ENCODE data around the gene PSMB11. TPM values are rescaled to one million over a fixed set of nuclear protein-coding genes. Genes with fewer than 3 reads are reported as not detected.

The PSMB11 gene
- total and polyA plus RNA-seq, 2 donors (not counting 3 experiments of a cell fraction or from before 2014, with no cell fraction given): not detected

- no peaks in the 10 kb centered on the region for H3K79me2 ChIP-seq (ENCODE audit: control insufficient read depth, insufficient read depth, low read length)
- FAIRE-seq: no peak
- no TSS peak for BruUV-seq (replicated peaks)
Observed at GRCh38 chr14:23040100-23040499, 1.9 kb upstream of the PSMB11 start.

More at GRCh38 chr14:23040100-23040499, 1.9 kb upstream of the PSMB11 start:
- Histone ChIP-seq H3K27me3 (ENCODE audit: control insufficient read depth in 2 of 2, insufficient read depth in 2 of 2, low read length in 2 of 2) (no peaks in the 10 kb centered on the region), H3K4me3 (replicated peaks in 1 of 3; ENCODE audit: insufficient read depth in 1 of 3, low read depth in 1 of 3, low read length in 3 of 3) (no peak overlapping the region), H2AFZ (ENCODE audit: low read depth, low read length) (no peak overlapping the region), H3K36me3 (ENCODE audit: control insufficient read depth in 2 of 2, extremely low read depth in 1 of 2, insufficient read depth in 2 of 2, low read length in 2 of 2) (no peaks in the 10 kb centered on the region), H3K9me1 (replicated peaks; ENCODE audit: control insufficient read depth, extremely low read depth, insufficient read depth, low read length) (no peaks in the 10 kb centered on the region), H3K4me1 (ENCODE audit: control insufficient read depth, extremely low read depth, insufficient read depth, low read length) (peaks cover 16% of the 10 kb centered on the region), H4K20me1 (replicated peaks; ENCODE audit: control insufficient read depth, extremely low read depth, insufficient read depth, low read length) (no peaks in the 10 kb centered on the region), H3K9ac (replicated peaks; ENCODE audit: extremely low read depth, insufficient read depth, low read length) (no peak overlapping the region), H3K27ac (ENCODE audit: insufficient read depth, low read depth, low read length) (no peak overlapping the region), H3K4me2 (ENCODE audit: insufficient read depth, low read length) (no peak overlapping the region), H3K9me3 (replicated peaks; ENCODE audit: control insufficient read depth, insufficient read depth, low read length) (no peaks in the 10 kb centered on the region)
- dilution Hi-C loops (cut with MboI; ENCODE audit: extremely low pct_ligation_motif_present, low sequenced_read_pairs) (no loop called here), intact Hi-C loops (cut with micrococcal nuclease) (no loop called here)
- CTCF ChIA-PET: interaction anchor here (1.3 to 1.7 kb wide), 3 partner anchors 33 to 54 kb away, joined by 4 to 9 read pairs (median 8); no protein-coding TSS in a partner anchor
- POLR2A ChIA-PET: interaction anchor here (1.9 kb wide), 1 partner anchor 34 kb away, joined by 4 read pairs; no protein-coding TSS in a partner anchor
- TF ChIP-seq POLR2A (IDR thresholded peaks at IDR 0.05; ENCODE audit: low read depth, low read length) (no peak), MYC (IDR thresholded peaks at IDR 0.05; ENCODE audit: low read depth, low read length) (no peak), EZH2 (IDR thresholded peaks at IDR 0.05; ENCODE audit: borderline replicate concordance, low read depth, low read length, severe bottlenecking) (no peak), CTCF (IDR thresholded peaks at IDR 0.05; ENCODE audit: extremely low read depth in 1 of 2, insufficient read depth in 1 of 2, low read depth in 1 of 2, low read length in 2 of 2) (no peak), JUN (IDR thresholded peaks at IDR 0.05; ENCODE audit: borderline replicate concordance, insufficient read depth, insufficient read length, low read depth) (no peak), GATA2 (IDR thresholded peaks at IDR 0.05; ENCODE audit: insufficient read depth, insufficient read length, low read depth, low read length) (no peak), FOS (IDR thresholded peaks at IDR 0.05; ENCODE audit: borderline replicate concordance, insufficient read depth, low read length) (no peak), POLR2AphosphoS5 (IDR thresholded peaks at IDR 0.05; ENCODE audit: insufficient read depth, low read depth, low read length) (no peak), MAX (IDR thresholded peaks at IDR 0.05; ENCODE audit: insufficient read depth, insufficient read length) (no peak)
- no peak for DNase-seq (ENCODE audit: low read depth, low spot score)
